Panc1 (cell line): ENCODE measurements around the gene SPO11.

Experiments
- CTCF ChIP-seq: fragments of 450-650 bp; IDR thresholded peaks from 2 replicates; pipeline ENCODE4 v1.5.1; 2017; ENCODE audit warnings: mild to moderate bottlenecking
- POLR2AphosphoS5 ChIP-seq: IDR thresholded peaks from 2 replicates; pipeline ENCODE4 v1.6.1; 2012; ENCODE audit warnings: mild to moderate bottlenecking, low read depth, low read length, moderate library complexity
- REST ChIP-seq, 2 experiments: IDR thresholded peaks; 2 replicates each; pipeline ENCODE4 v1.6.1; 2011 to 2012; ENCODE audit warnings: low read depth in 2 of 2, control low read depth in 1 of 2, low read length in 1 of 2, mild to moderate bottlenecking in 1 of 2, moderate library complexity in 1 of 2; ENCODE audit not compliant: insufficient read depth in 1 of 2
- SIN3A ChIP-seq: IDR thresholded peaks from 2 replicates; pipeline ENCODE4 v1.6.1; 2012; ENCODE audit warnings: low read depth, mild to moderate bottlenecking, low read length, moderate library complexity, borderline replicate concordance; ENCODE audit not compliant: insufficient read depth
- TCF7L2 ChIP-seq: IDR thresholded peaks from 2 replicates; pipeline ENCODE4 v1.6.1; 2011; ENCODE audit warnings: mild to moderate bottlenecking, low read depth, low read length, inconsistent platforms

- TF ChIP-seq POLR2AphosphoS5, result no peak
- no peak for TF ChIP-seq CTCF
- TF ChIP-seq SIN3A, result no peak
- TF ChIP-seq REST (IDR thresholded peaks at IDR 0.05; ENCODE audit: insufficient read depth in 1 of 2, low read depth in 2 of 2, low read length in 1 of 2), result no peak
- TF ChIP-seq TCF7L2, result no peak
Measured at GRCh38 chr20:57323034-57323433, 6.6 kb upstream of the SPO11 start.
